GM12864 (cell line): ENCODE data around the gene SCN1B.

Experiments used
- DNase-seq: peaks from one replicate; pipeline ENCODE4 v3.0.0-alpha.2; 2011; ENCODE audit warnings: low read depth
- H3K4me3 ChIP-seq: 2 replicates; pipeline ENCODE4 v1.5.1; 2011; ENCODE audit warnings: mild to moderate bottlenecking, low read depth, low read length, control low read depth
- CTCF ChIP-seq: IDR thresholded peaks from 2 replicates; pipeline ENCODE4 v1.5.1; 2011; ENCODE audit warnings: low read depth, mild to moderate bottlenecking, moderate library complexity, low read length, control low read depth, inconsistent platforms; ENCODE audit errors: missing control alignments

The SCN1B gene

GRCh38 chr19:35030257-35031071 is at the start of gene SCN1B:
Gene SCN1B (plus strand): TSS chr19:35030470. CDS start chr19:35030821, 351 bp downstream.
- no peak for TF ChIP-seq CTCF
- H3K4me3 ChIP-seq: no peak within 1 kb of the TSS; the same call in 1 of the 2 replicates
- no peak for DNase-seq

- no peak overlapping the region for H3K4me3 ChIP-seq
- no peak for DNase-seq
- no peak for TF ChIP-seq CTCF
These were observed 48.0 kb upstream of the SCN1B start for GRCh38 chr19:34982275-34982674.

DNA sequence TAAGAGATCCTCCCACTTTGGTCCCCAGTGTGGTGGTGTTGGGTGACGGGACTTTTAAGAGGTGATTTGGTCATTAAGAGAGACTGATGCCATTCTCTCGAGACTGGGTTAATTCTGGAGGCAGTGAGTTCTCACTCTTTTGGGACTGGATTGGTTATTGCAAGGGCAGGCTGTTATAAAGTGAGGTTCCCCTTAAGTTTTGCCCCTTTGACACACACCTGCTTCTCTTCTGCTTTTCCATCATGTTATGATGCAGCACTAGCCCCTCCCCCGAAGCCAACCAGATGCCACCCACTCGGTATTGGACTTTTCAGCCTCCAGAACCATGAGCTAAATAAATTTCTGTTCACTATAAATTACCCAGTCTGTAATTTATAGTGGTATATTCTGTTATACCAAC is 46.5 kb upstream of the SCN1B start:
- no peak for DNase-seq
- no peak for TF ChIP-seq CTCF
- no peak overlapping the region for H3K4me3 ChIP-seq

DNA sequence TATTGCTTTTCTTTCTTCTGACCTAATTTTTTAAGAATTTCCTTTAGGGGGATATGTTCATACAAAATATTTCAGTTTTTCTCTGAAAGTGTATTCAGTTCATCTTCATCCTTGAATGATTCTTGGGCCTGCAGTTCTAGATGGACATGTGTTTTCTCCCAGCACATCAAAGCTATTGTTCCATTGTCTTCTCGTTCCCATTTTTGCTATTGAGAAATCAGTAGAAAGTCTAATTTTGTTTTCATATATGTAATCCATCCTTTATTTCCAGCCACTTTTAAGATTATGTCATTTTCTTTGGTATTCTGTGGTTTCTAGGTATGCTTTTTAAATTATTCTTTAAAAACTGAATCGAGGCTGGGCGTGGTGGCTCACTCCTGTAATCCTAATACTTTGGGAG is 46.0 kb upstream of the SCN1B start:
- no peak for DNase-seq
- no peak overlapping the region for H3K4me3 ChIP-seq
- TF ChIP-seq CTCF: no peak

- no peak for DNase-seq
- H3K4me3 ChIP-seq: no peak overlapping the region
- no peak for TF ChIP-seq CTCF
These were observed 44.8 kb upstream of the SCN1B start for GRCh38 chr19:34985249-34986022.

- H3K4me3 ChIP-seq: no peak overlapping the region
- TF ChIP-seq CTCF: no peak
- no peak for DNase-seq
These were observed 42.2 kb upstream of the SCN1B start for GRCh38 chr19:34988119-34988518.

DNA sequence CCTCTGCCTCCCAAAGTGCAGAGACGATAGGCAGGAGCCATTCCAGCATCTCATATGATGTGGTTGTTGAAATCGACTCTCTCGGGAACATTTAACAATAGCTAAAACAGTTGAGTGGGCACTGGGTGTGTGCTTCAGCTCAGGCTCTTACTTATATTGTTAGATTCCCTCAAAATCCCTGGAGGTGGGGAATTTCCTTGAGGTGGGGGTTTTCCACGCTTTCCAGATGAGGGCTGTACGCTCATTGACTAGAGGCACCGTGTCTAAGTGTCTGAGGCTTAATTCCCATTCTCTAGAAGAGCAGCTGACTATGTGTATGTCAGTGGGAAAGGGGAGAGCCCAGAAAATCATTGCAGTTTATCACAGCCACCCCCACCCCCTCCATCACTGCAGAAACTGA is 41.0 kb upstream of the SCN1B start:
- no peak for TF ChIP-seq CTCF
- no peak overlapping the region for H3K4me3 ChIP-seq
- DNase-seq: no peak
